Psoas muscle (tissue), 8 donors: ENCODE results near the gene ZNF75A. TPM values are rescaled to one million over a fixed set of nuclear protein-coding genes. Genes with fewer than 3 reads are reported as not detected.

Experiments
- ATAC-seq, 4 donors: fragments of 200-7000 bp; cut with Tn5 transposase; one replicate each; pipeline ENCODE4 v1.9.1; 2020; ENCODE audit warnings: moderate library complexity in 3 of 4, mild to moderate bottlenecking in 2 of 4
- DNase-seq, 2 donors: peaks; one replicate each; pipeline ENCODE4 v3.0.0-alpha.2; 2020
- H3K27ac ChIP-seq: fragments of 200-600 bp; one replicate; pipeline ENCODE4 v1.8.0; 2022
- H3K27me3 ChIP-seq, 3 donors: fragments of 200-600 bp in 1 of 3; one replicate each; pipeline versions ENCODE4 v1.6.1 to v1.8.0; 2013 to 2022; ENCODE audit warnings: low read length in 2 of 3, mild to moderate bottlenecking in 2 of 3, moderate library complexity in 1 of 3; ENCODE audit not compliant: insufficient read depth in 3 of 3
- H3K36me3 ChIP-seq, 2 donors: fragments of 200-600 bp in 1 of 2; one replicate each; pipeline versions ENCODE4 v1.6.1 to v1.8.0; 2013 to 2022; ENCODE audit warnings: low read depth in 1 of 2, mild to moderate bottlenecking in 1 of 2, moderate library complexity in 1 of 2; ENCODE audit not compliant: insufficient read depth in 1 of 2
- H3K4me1 ChIP-seq: fragments of 200-600 bp; one replicate; pipeline ENCODE4 v1.8.0; 2022
- H3K4me3 ChIP-seq: fragments of 200-600 bp; one replicate; pipeline ENCODE4 v1.8.0; 2022; ENCODE audit warnings: mild to moderate bottlenecking
- H3K9me3 ChIP-seq: fragments of 200-600 bp; one replicate; pipeline ENCODE4 v1.8.0; 2022
- CTCF ChIP-seq: fragments of 200-600 bp; IDR thresholded peaks from one replicate; pipeline ENCODE4 v1.8.0; 2022; ENCODE audit warnings: antibody characterized with exemption
- whole genome bisulfite sequencing, 3 donors: extraction: QIAGEN DNeasy Blood & Tissue Kit; methylation state at CpG; one replicate each; pipeline versions ENCODE4 v1.1.6 to v1.1.7; 2013; 5-methylcytosine and 5-hydroxymethylcytosine counted together
- intact Hi-C, 2 donors: fragments of 100-400 bp; cut with DNase I; formaldehyde crosslinking; loops; one replicate each; pipeline versions ENCODE4 v1.11.0 to v1.14.2; 2022
- polyA plus RNA-seq, 3 donors: library from polyadenylated mRNA; stranded (reverse); fragments of 200-250 nt; gene quantifications; one replicate each; pipeline ENCODE4 v1.2.3, GENCODE V29; 2013
- total RNA-seq, 4 donors: library from RNA; stranded (reverse); fragmentation: NEBNext Ultra II Directional in 2 of 4; extraction: Animal tissue kit (Norgen Biotek cat#: 25700) in 2 of 4; gene quantifications; one replicate each; pipeline versions ENCODE4 v1.2.1 to v1.2.4, GENCODE V29; 2021 to 2023
- donor health status: healthy with polysubstance abuse.
- donor health status: DM: no; HTN: no; CAD: no; lungs with moderate emphysema.
- donor health status: Bipolar disorder and iron deficiency.
- donor health status: healthy.
- donor health status: DM: yes; HTN: yes; CAD: no.
- donor health status: DM: no; HTN: no; CAD: no.
- donor health status: DM: no; HTN: no; CAD: no.
- donor health status: DM: yes; HTN: yes; CAD: no.

The ZNF75A gene
- total and polyA plus RNA-seq, 7 donors, result 7.4 to 20.5 (median 13.8) TPM

- ATAC-seq, result no peak
- no peak for TF ChIP-seq CTCF
- Histone ChIP-seq H3K27me3 (peaks cover 0 to 3% (median 0%) of the 10 kb centered on the region in 3 donors), H3K4me1 (no peaks in the 10 kb centered on the region), H3K4me3 (no peak overlapping the region), H3K36me3 (no peaks in the 10 kb centered on the region), H3K27ac (no peak overlapping the region), H3K9me3 (peaks cover 5% of the 10 kb centered on the region)
- intact Hi-C loops, result no loop called here
- no peak for DNase-seq
- 73 to 83% (median 78%) methylated on average over 10 of the region's 10 CpGs for WGBS, 3 donors
Observed at GRCh38 chr16:3347586-3347985, 42.3 kb downstream of the ZNF75A start.

- TF ChIP-seq CTCF, result no peak
- Histone ChIP-seq H3K4me3 (no peak overlapping the region), H3K27me3 (peaks cover 0 to 3% (median 0%) of the 10 kb centered on the region in 3 donors), H3K27ac (no peak overlapping the region), H3K36me3 (no peaks in the 10 kb centered on the region), H3K4me1 (no peaks in the 10 kb centered on the region), H3K9me3 (peaks cover 6% of the 10 kb centered on the region)
- 30 to 44% (median 42%) methylated on average over 4 of the region's 4 CpGs for WGBS, 3 donors
- intact Hi-C loops, result no loop called here
- DNase-seq (no peak), ATAC-seq (no peak)
Observed at GRCh38 chr16:3348547-3349167, 43.4 kb downstream of the ZNF75A start.

- DNase-seq (no peak), ATAC-seq (no peak)
- no peaks in the 10 kb centered on the region for H3K36me3 ChIP-seq
- H3K4me3 ChIP-seq, result no peak overlapping the region
- H3K27ac ChIP-seq, result no peak overlapping the region
- H3K9me3 ChIP-seq, result peaks cover 4% of the 10 kb centered on the region
- TF ChIP-seq CTCF, result no peak
- no peaks in the 10 kb centered on the region for H3K4me1 ChIP-seq
- intact Hi-C loops, result no loop called here
- 57 to 64% (median 62%) methylated on average over 13 of the region's 13 CpGs for WGBS, 3 donors
- H3K27me3 ChIP-seq, result peaks cover 0 to 3% (median 0%) of the 10 kb centered on the region in 3 donors
Observed at GRCh38 chr16:3349175-3349574, 43.9 kb downstream of the ZNF75A start.

DNA sequence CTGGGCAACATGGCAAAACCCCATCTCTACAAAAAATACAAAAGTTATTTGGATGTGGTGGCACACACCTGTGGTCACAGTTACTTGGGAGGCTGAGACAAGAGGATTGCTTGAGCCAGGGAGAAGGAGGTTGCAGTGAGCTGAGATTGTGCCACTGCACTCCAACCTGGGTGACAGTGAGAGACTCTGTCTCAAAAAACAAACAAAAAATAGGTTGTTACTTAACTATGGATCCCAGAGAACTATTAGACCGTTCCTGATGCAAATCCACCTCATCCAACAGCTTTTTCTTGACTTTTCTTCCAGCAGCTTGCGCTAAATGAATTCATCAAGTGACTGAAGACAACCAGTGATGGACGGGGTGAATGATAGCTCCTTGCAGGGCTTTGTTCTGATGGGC, 50.3 kb downstream of the ZNF75A start, which contains the start of gene OR2C1:
Gene OR2C1, plus strand, starts transcription at position 301 of the 400 bp plus-strand sequence. Its CDS starts 52 bp downstream, at position 353.
- DNase-seq (no peak), ATAC-seq (no peak)
- Histone ChIP-seq H3K36me3 (no peaks in the 10 kb centered on the region), H3K4me1 (no peaks in the 10 kb centered on the region), H3K4me3 (no peak within 1 kb of the TSS), H3K9me3 (peaks cover 4% of the 10 kb centered on the region), H3K27ac (no peak within 1 kb of the TSS), H3K27me3 (no peaks in the 10 kb centered on the region)
- 61 to 64% (median 63%) methylated on average over 3 of the region's 3 CpGs for WGBS, 3 donors
- intact Hi-C loops, result no loop called here
- no peak for TF ChIP-seq CTCF

DNA sequence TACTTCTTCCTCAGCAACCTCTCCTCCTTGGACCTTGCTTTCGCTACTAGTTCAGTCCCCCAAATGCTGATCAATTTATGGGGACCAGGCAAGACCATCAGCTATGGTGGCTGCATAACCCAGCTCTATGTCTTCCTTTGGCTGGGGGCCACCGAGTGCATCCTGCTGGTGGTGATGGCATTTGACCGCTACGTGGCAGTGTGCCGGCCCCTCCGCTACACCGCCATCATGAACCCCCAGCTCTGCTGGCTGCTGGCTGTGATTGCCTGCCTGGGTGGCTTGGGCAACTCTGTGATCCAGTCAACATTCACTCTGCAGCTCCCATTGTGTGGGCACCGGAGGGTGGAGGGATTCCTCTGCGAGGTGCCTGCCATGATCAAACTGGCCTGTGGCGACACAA, 50.8 kb downstream of the ZNF75A start:
- H3K4me1 ChIP-seq, result no peaks in the 10 kb centered on the region
- no peak for TF ChIP-seq CTCF
- no peak overlapping the region for H3K4me3 ChIP-seq
- WGBS, 3 donors, result 77 to 84% (median 81%) methylated on average over 10 of the region's 10 CpGs
- H3K27me3 ChIP-seq, result no peaks in the 10 kb centered on the region
- intact Hi-C loops, result no loop called here
- peaks cover 4% of the 10 kb centered on the region for H3K9me3 ChIP-seq
- DNase-seq, result no peak
- no peak overlapping the region for H3K27ac ChIP-seq
- no peak for ATAC-seq
- no peaks in the 10 kb centered on the region for H3K36me3 ChIP-seq
